GM12878 (cell line): ENCODE results near the gene TRIM54.

ENCODE experiments used
- ATF3 ChIP-seq: IDR thresholded peaks from 2 replicates; pipeline ENCODE4 v1.6.1; 2011; ENCODE audit warnings: low read depth, mild to moderate bottlenecking, low read length, moderate library complexity, borderline replicate concordance; ENCODE audit errors: extremely low read depth
- BHLHE40 ChIP-seq, 2 experiments: fragments of 450-650 bp in 1 of 2; IDR thresholded peaks; 2 replicates each; pipeline ENCODE4 v1.6.1; 2011 to 2017; ENCODE audit warnings: low read depth in 2 of 2, borderline replicate concordance in 1 of 2, improper control_type of control experiment in 1 of 2, low read length in 1 of 2, mild to moderate bottlenecking in 1 of 2
- CHD2 ChIP-seq: IDR thresholded peaks from 2 replicates; pipeline ENCODE4 v1.6.1; 2011; ENCODE audit warnings: low read depth, low read length, improper control_type of control experiment, borderline replicate concordance
- PBX3 ChIP-seq: IDR thresholded peaks from 2 replicates; pipeline ENCODE4 v1.6.1; 2011; ENCODE audit warnings: mild to moderate bottlenecking, low read depth, low read length, moderate library complexity; ENCODE audit not compliant: insufficient replicate concordance
- POLR2A ChIP-seq: IDR thresholded peaks from 2 replicates; pipeline ENCODE4 v1.6.1; 2011; ENCODE audit warnings: low read depth, mild to moderate bottlenecking, low read length
- POLR2AphosphoS5 ChIP-seq: IDR thresholded peaks from 2 replicates; pipeline ENCODE4 v1.6.1; 2011; ENCODE audit warnings: mild to moderate bottlenecking, low read length, inconsistent platforms
- SIN3A ChIP-seq: IDR thresholded peaks from 2 replicates; pipeline ENCODE4 v1.6.1; 2012; ENCODE audit warnings: low read depth, low read length, improper control_type of control experiment

- TF ChIP-seq CHD2 (no peak), POLR2A (no peak), PBX3 (no peak), ATF3 (no peak), POLR2AphosphoS5 (no peak), SIN3A (no peak), BHLHE40 (IDR thresholded peaks at IDR 0.05; ENCODE audit: borderline replicate concordance in 1 of 2, low read depth in 2 of 2, low read length in 1 of 2) (no peak)
Measured at GRCh38 chr2:27238976-27239375, 43.3 kb upstream of the TRIM54 start.
